GM18867 (cell line): ENCODE data around the gene GABRG3.

Experiments used
- ATAC-seq: cut with Tn5 transposase; IDR thresholded peaks from one replicate; pipeline ENCODE4 v1.9.1; 2021; ENCODE audit warnings: mild to moderate bottlenecking, moderate library complexity; ENCODE audit not compliant: unreplicated experiment

GABRG3 gene

GRCh38 chr15:27092390-27092789 lies 121.4 kb downstream of the GABRG3 start:
- ATAC-seq, result no peak

DNA sequence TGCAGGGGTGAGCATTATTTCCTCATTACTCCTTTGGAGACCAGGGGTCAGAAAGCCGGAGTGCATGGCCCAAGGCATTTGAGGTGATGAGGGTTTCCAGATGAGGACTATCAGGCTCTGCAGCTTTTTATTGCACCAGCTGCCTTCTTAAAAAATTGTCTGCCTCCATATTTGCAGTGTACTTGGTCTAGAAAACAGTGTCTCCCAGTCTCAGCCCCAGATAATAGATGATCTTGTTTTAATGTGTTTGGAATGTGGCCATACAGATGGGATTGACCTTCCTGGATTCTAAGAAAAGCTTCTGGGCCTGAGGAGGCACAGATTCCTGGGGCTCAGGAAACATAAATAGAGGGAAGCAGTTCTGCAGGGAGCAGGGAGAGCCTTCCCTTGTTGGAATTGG lies 123.3 kb downstream of the GABRG3 start:
- ATAC-seq, result no peak

DNA sequence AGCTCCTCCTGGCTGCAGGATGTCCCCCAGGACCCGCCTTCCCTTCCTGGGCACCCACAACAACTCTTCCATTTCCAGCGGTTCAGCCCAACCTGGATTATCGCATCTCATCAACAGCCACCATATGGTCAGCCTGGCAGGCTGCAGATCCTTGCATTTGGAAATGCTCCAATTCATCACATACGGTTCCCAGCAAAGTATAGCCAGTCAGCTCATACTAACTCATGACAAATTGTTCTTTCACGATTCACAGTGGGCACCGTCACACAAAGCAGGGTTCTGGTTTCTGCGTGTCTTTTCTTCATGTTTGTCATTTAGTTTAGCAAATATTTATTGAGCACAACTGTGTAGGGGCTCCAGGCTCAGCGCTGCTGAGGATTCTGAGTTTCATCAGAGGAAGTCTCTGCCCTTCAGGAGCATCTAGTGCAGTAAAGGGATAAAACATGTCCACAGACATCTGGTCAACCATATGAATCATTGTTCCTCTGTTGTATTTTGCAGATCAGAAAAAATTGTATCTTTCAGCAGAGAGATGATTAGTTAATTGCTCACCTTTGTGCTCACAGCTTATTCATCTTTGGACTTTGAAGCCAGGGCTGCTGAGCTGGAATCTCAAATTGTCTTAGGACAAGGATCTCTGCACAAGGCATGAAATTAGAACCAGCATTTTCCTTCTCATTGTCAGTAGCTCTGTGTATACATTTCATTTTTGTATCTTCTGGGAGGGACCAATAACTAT lies 125.1 kb downstream of the GABRG3 start:
- ATAC-seq, result no peak

DNA sequence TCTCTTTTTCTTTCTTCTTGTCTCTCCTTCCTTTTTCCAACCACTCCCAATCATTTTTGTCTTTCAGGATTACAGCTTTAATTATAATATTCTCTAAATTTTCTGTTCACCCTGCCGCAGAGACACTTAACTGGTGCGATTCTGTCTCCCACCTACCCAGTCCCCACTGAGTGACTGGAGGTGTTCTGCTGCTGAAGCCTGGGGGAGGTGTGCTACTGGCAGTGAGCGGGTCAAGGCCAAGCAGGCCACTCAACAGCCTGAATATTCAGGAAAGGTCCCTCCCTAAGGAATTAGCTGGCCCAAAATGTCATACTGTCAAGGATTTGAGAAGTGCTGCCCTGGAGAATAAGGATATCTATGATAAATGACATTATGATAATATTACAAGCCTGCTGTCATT lies 126.5 kb downstream of the GABRG3 start:
- ATAC-seq, result no peak

GRCh38 chr15:27101982-27102381 lies 131.0 kb downstream of the GABRG3 start:
- no peak for ATAC-seq

DNA sequence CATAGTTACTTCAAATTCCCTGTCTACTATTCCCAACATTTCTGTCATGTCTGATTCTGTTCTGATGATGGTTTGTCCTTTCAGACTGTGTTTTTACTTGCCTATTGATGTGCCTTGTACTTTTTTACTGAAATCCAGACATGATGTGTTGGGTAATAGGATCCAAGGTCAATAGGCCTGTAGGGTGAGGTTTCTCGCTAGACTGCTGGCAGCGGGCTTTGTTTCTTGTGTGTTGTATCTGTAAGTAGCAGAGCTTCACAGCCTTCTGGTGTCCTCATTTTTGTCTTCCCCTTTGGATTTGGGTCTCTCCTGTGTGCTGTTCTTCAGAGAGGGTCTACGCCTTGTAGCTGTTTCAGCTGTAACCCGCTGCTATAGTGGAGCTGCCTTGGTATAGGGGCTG lies 140.3 kb downstream of the GABRG3 start:
- no peak for ATAC-seq

DNA sequence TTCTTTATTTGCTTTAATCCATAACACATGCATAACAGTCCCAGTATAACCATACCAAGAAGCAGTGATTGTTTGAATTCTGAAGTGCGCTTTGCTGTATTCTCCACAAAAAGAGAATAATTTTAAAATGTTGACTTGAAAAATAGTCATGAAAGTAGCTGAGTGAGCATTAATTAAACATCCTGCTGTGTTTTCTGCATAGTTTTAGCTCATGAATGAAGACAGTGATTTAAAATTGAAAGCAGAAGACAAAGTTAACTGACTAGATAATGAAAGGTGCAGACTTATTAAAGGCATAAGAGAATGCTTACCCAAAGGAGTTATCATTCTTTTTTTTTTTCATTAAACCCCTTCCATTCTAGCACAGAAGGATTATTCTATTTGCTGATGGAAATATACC lies 143.5 kb downstream of the GABRG3 start:
- no peak for ATAC-seq

DNA sequence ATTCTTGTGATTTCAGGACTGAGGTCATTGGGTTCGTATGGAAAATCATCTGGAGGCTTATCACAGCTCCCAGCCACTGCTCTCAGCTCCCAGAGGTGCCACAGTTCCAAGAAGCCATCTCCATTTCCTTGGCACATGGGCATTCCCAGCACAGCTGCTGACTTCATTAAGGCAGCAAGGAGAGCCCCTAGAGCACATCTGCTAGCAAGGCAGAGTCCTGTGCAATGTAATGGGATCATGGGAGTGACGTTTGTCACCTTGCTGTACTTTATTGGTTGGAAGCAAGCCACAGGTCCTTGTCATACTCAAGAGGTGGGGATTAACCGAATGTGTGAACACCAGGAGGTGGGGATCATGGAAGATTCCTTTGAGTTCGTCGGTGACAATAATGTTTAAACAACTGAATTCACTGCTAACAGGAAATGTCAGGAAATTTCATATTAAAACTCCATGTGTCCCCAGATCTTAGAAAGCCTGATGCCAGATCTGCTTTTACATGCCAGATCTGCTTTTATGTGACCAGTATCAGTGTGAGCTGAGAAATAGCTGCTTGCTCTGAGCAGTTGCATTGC lies 148.8 kb downstream of the GABRG3 start:
- ATAC-seq, result no peak

DNA sequence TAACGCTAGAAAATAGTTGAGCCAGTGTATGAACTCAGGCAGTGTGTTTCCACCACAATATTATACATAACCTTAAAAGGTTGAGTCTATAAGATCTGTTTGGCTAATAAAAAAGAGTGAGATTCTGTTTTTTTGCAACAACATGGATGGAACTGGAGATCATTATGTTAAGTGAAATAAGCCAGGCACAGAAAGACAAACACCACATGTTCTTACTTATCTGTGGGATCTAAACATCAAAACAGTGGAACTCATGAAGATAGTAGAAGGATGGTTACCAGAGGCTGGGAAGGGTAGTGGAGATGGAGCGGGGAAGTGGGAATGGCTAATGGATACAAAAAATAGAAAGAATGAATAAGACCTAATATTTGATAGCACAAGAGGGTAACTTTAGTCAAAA lies 150.7 kb downstream of the GABRG3 start:
- ATAC-seq, result no peak

DNA sequence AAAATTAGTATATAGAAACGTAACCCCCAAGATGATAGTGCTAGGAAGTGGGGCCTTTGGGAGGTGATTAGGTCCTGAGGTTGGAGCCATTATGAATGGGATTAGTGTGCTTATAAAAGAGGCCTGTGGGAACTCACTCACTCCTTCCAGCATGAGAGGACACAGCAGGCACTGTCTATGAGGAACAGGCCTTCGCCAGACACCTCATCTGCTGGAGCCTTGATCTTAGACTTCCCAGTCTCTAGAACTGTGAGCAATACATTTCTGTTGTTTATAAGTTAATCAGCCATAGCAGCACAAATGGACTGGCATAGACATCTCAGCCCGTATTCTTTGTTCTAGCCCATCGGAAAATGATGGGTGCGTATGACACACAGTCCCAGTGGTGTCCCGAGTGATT lies 152.3 kb downstream of the GABRG3 start:
- ATAC-seq, result no peak

GRCh38 chr15:27123808-27124207 lies 152.8 kb downstream of the GABRG3 start:
- ATAC-seq, result no peak

DNA sequence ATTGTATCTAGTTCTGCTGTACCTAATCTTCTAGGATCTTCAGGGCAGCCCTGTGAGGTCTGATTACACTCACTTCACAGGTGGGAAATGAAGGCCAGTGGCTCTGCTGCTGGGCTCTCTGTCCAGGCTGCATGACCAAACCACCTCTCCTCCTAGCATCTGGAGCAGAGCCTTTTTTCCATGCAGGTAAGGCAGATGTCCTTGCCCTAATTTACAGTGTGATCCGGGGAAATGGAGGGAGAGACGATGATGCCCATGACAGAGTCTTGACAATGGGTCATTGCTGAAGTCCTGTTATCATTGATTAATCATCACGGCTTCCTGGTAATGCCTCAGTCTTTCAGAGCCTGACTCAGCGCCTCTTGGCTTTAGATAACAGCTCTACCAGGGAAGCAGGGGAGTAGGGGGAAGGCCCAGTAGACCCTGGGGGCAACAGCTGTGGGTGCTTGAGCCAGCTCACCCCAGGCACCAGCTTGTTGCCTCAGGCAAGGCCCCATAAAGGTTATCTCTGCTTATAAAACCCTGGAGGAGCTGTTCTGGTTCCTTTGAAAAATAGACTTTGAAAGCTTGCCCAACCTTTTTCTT lies 153.4 kb downstream of the GABRG3 start:
- no peak for ATAC-seq

GRCh38 chr15:27125185-27125584 lies 154.2 kb downstream of the GABRG3 start:
- no peak for ATAC-seq

- ATAC-seq, result no peak
These were observed 155.5 kb downstream of the GABRG3 start for GRCh38 chr15:27126449-27126848.

DNA sequence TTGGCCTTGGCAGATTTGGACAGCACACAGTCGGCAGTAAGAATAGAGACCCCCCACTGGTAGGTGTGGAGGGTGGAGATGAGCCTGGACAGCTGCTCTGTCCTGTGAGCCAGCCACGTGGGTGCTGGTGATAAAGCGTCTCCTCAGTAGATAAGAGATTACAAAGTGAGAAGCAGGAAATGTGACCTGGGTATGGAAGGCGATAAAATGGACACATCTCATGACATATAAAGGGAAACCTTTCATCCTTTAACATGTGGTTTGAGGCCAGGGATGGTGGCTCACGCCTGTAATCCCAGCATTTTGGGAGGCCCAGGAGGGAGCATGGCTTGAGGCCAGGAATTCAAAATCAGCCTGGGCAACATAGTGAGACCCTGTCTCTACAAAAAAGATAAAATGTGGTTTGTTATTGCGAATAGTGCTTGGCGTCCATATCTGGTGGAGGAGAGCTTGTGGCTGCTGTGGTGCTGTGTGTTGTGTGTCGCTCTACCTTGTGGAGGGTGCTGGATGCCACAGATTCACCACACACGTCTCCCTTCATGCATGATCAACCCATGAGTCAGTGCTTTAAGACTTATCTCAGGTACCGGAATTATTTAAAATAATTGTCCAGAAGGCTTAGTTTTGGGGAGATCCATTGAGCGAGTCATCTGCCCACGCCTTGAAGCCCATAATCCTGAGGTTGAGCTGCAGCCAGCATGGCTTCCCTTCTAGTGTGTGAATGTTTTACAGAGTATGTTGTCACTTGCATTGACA lies 157.0 kb downstream of the GABRG3 start:
- ATAC-seq, result no peak

GRCh38 chr15:27133249-27133648 lies 162.3 kb downstream of the GABRG3 start:
- ATAC-seq, result no peak

DNA sequence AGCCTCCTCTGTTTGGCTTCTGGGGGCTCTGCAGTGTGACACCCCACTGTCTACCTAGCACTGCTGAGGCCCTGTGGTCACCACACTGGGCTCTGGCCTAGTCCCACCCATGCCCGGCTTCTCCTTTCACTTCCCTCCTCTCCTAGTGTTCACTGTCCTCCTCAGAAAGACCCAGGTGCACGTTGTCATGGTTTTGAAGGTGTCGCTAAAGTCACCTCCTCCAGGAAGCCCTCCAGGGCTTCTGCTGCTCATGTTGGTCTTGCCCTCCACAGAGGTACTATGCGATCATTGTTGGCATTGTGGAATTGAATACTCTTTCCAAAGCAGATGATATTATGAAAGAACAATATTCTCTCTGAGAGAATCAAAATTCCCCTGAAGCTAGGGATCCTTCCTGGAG lies 163.5 kb downstream of the GABRG3 start:
- no peak for ATAC-seq

DNA sequence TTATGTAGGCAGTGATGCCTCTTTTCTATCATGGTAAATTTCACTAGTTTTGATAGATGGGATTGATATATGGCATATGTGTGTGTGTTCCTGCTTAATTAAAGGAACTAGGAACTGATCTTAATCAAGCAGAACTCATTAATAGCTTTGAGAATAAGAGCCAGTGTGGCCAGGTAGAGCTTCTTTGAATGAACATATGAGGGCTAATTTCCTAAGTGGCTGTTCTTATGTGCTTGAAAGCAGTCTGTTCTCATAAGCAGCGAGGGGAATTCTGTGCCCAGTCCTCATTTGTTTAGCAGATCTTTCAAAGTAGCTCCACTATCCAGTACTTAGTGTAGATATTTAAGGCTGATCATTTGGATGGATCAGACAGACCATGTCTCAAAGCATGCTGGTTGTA lies 164.2 kb downstream of the GABRG3 start:
- no peak for ATAC-seq

DNA sequence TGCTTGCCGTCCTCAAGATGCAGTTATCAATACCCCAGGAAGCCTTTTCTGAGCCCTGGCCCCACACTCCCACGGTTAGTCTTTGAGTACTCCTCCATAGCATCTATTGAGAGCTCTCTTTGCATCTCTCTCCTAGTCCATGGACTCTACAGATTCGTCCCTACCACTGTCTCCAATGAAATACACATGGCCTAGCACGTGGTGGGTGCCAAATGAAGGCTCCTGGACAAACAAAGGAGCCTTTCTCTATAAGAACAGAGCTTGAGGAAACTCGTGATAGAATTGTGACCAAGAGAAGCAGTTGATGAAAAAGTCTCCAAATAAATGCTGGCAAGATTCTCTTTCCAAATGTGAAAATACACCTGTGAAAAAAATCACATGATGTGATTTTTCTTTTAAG lies 166.1 kb downstream of the GABRG3 start:
- no peak for ATAC-seq

GRCh38 chr15:27165590-27165989 lies 194.6 kb downstream of the GABRG3 start:
- ATAC-seq, result no peak

GRCh38 chr15:27166917-27167316 lies 195.9 kb downstream of the GABRG3 start:
- ATAC-seq, result no peak

GRCh38 chr15:27167738-27168137 lies 196.8 kb downstream of the GABRG3 start:
- ATAC-seq, result no peak
